RWPE2 (cell line): ENCODE data around the gene ATP5F1B.

Experiments used
- ATAC-seq: fragments of 200-7000 bp; cut with Tn5 transposase; 3 replicates; pipeline ENCODE4 v1.9.1; 2021; ENCODE audit warnings: low read depth
- DNase-seq: peaks from one replicate; pipeline ENCODE4 v3.0.0-alpha.2; 2020; ENCODE audit warnings: low spot score
- H3K27ac ChIP-seq: fragments of 450-650 bp; 2 replicates; pipeline ENCODE4 v1.5.1; 2017; ENCODE audit warnings: mild to moderate bottlenecking; ENCODE audit not compliant: poor library complexity, severe bottlenecking
- H3K27me3 ChIP-seq: fragments of 250-450 bp; sonication (Bioruptor Pico); 2 replicates; pipeline ENCODE4 v1.5.1; 2021; ENCODE audit warnings: mild to moderate bottlenecking, moderate library complexity; ENCODE audit not compliant: insufficient read depth, poor library complexity, severe bottlenecking
- H3K36me3 ChIP-seq: fragments of 250-450 bp; sonication (Bioruptor Pico); 2 replicates; pipeline ENCODE4 v1.5.1; 2020; ENCODE audit warnings: low read depth, mild to moderate bottlenecking, moderate library complexity
- H3K4me1 ChIP-seq: fragments of 250-450 bp; sonication (Bioruptor Pico); 2 replicates; pipeline ENCODE4 v1.5.1; 2021; ENCODE audit warnings: mild to moderate bottlenecking, moderate library complexity; ENCODE audit not compliant: insufficient read depth, poor library complexity, severe bottlenecking
- H3K4me3 ChIP-seq: fragments of 250-450 bp; sonication (Bioruptor Pico); 2 replicates; pipeline ENCODE4 v1.5.1; 2021; ENCODE audit warnings: mild to moderate bottlenecking, moderate library complexity; ENCODE audit not compliant: severe bottlenecking
- H3K9me3 ChIP-seq: fragments of 250-450 bp; sonication (Bioruptor Pico); 2 replicates; pipeline ENCODE4 v1.5.1; 2021; ENCODE audit warnings: mild to moderate bottlenecking, moderate library complexity; ENCODE audit not compliant: severe bottlenecking
- CTCF ChIP-seq: fragments of 450-650 bp; IDR thresholded peaks from one replicate; pipeline ENCODE4 v1.5.1; 2017; ENCODE audit warnings: mild to moderate bottlenecking, moderate library complexity; ENCODE audit not compliant: poor library complexity, severe bottlenecking

Gene ATP5F1B

GRCh38 chr12:56687223-56688128 is 41.7 kb upstream of the ATP5F1B start:
- DNase-seq: no peak
- Histone ChIP-seq H3K4me3 (peak overlapping the region; percentile 65), H3K27ac (peak overlapping the region; percentile 93), H3K27me3 (no peaks in the 10 kb centered on the region), H3K36me3 (peaks cover 39% of the 10 kb centered on the region), H3K4me1 (peaks cover 9% of the 10 kb centered on the region), H3K9me3 (no peaks in the 10 kb centered on the region)
- no peak for TF ChIP-seq CTCF
- peak; percentile 11 for ATAC-seq

- H3K27ac ChIP-seq: peak overlapping the region; percentile 93
- H3K27me3 ChIP-seq: no peaks in the 10 kb centered on the region
- H3K4me3 ChIP-seq: peak overlapping the region; percentile 65
- no peak for ATAC-seq
- no peaks in the 10 kb centered on the region for H3K9me3 ChIP-seq
- no peak for DNase-seq
- peaks cover 59% of the 10 kb centered on the region for H3K36me3 ChIP-seq
- TF ChIP-seq CTCF: no peak
- H3K4me1 ChIP-seq: peaks cover 9% of the 10 kb centered on the region
These were observed 39.1 kb upstream of the ATP5F1B start for GRCh38 chr12:56684745-56685359.

- H3K27ac ChIP-seq: no peak overlapping the region
- peaks cover 9% of the 10 kb centered on the region for H3K4me1 ChIP-seq
- no peak overlapping the region for H3K4me3 ChIP-seq
- DNase-seq (no peak), ATAC-seq (no peak)
- no peaks in the 10 kb centered on the region for H3K9me3 ChIP-seq
- TF ChIP-seq CTCF: no peak
- H3K36me3 ChIP-seq: peaks cover 80% of the 10 kb centered on the region
- H3K27me3 ChIP-seq: no peaks in the 10 kb centered on the region
These were observed 36.5 kb upstream of the ATP5F1B start for GRCh38 chr12:56682323-56682722.

- peaks cover 71% of the 10 kb centered on the region for H3K36me3 ChIP-seq
- no peak for ATAC-seq
- TF ChIP-seq CTCF: no peak
- no peaks in the 10 kb centered on the region for H3K9me3 ChIP-seq
- DNase-seq: no peak
- H3K27ac ChIP-seq: no peak overlapping the region
- H3K27me3 ChIP-seq: no peaks in the 10 kb centered on the region
- no peak overlapping the region for H3K4me3 ChIP-seq
- H3K4me1 ChIP-seq: peaks cover 9% of the 10 kb centered on the region
These were observed 34.2 kb upstream of the ATP5F1B start for GRCh38 chr12:56679883-56680575.
